Activated CD4-positive, alpha-beta T cell treated with anti-CD3 and anti-CD28 coated beads, Interleukin-2, Interleukin-4, amounts not matched to agents 100 ng/mL and 50 ng/mL, durations not matched to agents 16 hours and 8 hours (primary cell): ENCODE results near the gene OSCAR.
"Not testable (repeated sequence)": the region's sequence is repeated elsewhere in the genome, so short reads cannot be mapped to it uniquely, and the experiment has no call there.

Experiments used
- DNase-seq: peaks from one replicate; pipeline ENCODE4 v3.0.0-alpha.2; 2020; ENCODE audit warnings: low spot score

OSCAR gene

DNA sequence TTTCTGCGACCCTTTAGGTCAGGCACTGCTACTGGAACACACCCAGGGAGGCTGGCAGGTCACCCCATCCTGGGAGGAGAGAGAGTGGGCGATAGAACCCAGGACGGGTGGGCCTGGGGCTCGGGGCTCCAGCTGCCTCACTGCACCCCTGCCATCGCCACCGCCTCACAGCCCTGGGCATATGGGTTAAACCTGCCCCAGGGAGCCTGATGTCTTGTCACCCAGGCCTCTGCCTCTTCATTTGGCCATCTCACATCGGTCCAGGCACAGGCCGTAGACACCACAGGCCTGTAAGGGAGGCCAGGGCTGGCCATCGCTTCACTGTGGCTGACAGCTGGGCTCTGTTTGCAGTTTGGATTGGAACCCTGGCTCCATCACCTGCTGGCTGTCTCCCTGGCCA lies 25.1 kb upstream of the OSCAR start:
- DNase-seq = no peak

DNA sequence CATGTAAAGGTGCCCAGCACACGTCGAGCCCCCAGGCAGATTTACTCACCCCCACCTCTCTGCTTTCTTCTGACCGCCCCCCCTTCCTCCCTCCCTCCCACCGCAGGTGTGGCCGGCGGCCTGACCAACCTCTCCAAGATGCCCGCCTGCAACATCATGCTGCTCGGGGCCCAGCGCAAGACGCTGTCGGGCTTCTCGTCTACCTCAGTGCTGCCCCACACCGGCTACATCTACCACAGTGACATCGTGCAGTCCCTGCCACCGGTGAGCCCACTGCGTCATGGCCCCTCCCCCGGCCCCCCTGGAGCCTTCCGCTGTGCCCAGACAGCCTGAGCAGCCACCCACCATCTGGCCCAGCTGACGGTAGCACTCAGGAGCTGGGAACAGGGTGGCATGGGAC lies 23.8 kb upstream of the OSCAR start:
- no peak for DNase-seq

DNA sequence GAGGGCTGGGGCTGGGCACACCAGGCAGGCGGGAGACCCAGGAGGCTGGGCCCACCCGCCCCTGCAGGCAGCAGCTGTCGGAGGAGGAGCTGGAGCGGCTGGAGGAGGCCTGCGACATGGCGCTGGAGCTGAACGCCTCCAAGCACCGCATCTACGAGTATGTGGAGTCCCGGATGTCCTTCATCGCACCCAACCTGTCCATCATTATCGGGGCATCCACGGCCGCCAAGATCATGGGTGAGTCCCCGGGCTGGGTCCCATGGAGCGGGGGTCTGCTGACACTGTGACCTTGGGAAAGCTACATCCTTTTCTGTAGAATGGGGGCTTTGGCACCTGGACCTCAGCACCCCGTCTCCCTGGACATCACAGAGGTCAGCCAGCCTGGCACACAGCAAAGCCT lies 23.1 kb upstream of the OSCAR start:
- DNase-seq = no peak

DNA sequence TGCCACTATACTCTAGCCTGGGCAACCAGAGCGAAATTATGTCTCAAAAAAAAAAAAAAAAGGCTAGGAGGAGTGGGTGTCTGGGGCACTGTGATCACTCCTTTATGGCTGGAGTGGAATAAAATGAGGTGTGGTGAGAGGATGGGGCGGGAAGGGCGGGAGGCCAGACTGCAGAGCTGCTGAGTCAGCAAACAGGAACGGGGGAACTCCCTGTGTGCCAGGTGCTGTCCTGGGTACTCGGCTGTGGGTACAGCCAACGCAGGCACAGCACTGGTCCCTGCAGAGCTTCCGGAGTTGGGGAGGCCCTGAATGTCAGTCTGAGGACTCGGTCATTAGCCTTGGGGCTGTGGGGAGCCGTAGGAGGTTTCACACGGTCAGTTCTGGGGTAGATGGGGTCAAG lies 20.7 kb upstream of the OSCAR start:
- DNase-seq = no peak

DNA sequence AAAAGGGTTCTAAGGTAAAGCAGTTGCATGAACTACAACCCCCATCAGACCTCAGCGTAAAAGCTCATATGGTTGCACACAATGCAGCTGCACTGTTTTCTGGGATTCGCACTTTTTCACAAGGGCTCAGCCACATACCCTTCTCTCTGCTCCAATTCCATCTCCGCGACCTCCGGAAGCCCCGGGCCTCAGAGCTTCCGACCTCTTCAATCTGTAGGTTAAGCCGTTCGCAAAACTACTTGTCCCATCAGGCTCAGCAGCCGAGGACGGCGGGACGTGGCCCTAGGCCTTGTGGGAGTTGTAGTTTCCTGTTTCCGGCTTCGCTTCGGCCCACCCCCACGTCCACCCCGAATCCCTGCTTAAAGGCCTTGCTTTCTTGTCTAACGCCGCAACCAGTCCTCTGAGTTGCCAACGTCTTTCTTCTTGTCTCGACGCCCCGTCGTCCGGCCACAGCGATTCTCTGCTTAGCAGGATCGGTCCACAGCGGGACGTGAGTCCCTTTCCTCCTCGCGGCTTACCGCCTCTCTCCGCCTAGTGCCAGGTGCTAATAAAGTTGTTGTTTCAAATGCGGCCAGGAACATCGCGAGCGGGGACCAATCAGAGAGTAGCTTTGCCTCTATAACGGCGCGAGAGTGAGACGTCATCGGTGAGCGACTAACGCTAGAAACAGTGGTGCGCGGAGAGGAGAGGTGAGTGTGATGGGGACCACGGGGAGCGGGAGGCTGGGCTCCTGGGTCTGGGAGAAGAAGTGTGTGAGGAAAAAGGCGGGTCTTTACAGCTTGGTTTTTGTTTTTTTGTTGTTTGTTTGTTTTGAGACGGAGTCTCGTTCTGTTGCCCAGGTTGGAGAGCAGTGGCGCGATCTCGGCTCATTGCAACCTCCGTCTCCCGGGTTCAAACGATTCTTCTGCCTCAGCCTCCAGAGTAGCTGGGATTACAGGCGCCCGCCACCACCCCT lies 14.8 kb upstream of the OSCAR start, which contains the start of the genes PRPF31 and TFPT:
Gene PRPF31, plus strand, starts transcription at position 646 of the 955 bp plus-strand sequence. CDS start 2,525 bp downstream, outside the sequence.
Gene TFPT, minus strand, starts transcription at position 549 of the 955 bp plus-strand sequence. Its CDS starts 388 bp downstream, at position 161.
- peak; percentile 97 for DNase-seq

DNA sequence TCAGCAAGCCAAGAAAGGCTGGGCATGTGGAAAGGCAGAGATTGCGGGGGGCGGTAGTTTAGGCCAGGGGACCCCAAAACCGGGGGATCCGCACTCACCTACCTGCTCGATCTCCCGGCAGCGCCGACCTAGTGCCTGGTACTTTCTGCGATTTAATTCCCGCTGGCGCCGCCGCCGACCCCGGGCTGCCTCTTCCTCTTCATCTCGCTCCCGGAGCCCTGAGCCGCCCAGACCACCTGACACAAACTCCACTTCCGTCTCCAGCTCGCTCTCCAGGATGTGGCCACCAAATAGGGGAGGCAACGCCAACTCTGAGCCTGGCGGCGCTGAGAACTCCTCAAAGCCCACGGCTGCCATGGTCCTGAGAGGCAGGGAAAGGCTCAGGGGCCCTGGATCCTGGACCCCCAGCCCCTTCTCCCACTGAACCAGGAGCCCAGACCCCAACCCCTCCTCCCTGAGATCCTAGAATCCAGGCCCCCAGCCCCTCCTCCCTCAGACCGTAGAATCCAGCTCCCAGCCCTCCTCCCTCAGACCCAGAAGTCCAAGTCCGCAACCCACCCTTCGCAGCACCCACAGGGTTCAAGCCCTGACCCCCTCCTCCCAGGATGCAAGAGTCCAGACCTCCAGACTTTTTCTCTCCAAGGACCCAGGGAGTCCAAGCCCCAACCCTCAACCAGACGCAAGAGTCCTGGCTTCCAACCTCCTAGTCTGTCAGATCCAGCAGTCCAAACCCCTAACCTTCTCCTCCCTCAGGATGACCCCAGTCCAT lies 13.9 kb upstream of the OSCAR start:
- DNase-seq = peak; percentile 64

DNA sequence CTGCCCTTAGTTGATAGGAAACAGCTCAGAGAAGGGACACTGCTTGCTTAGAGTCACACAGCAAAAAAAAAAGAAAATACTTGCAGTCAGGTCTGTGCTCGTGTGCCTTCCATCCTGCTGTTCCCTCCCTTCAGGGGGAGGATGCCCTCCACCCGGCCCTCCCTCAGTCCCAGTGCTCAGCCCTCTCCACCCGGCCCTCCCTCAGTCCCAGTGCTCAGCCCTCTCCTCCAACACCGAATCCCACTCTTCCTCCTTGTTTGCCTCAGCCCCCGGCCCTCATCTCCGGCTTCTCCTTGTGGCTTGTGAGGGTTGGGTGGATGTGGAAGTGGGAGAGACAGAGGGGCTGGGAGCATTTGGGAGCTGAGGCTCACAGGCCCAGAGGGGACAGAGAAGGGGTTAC lies 9.0 kb upstream of the OSCAR start:
- no peak for DNase-seq

DNA sequence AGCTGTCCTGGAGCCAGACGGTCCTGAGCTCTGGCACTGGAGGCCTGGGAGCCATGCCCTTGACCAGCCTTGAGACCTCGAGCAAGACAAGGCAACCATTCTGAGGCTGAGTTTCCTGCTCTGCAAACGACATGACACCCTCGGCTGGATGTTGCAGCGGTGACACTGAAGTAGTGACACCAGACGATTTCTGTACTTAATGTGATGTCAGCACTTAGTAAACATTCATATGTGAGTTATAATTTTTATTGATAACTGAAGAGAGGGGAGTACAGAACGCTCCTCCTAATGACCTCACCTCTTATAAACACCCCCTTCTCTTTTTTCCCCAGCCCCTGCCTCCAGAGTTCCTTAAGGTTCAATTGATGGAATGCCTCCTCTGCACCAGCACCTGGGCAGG lies 7.9 kb upstream of the OSCAR start:
- DNase-seq = no peak

DNA sequence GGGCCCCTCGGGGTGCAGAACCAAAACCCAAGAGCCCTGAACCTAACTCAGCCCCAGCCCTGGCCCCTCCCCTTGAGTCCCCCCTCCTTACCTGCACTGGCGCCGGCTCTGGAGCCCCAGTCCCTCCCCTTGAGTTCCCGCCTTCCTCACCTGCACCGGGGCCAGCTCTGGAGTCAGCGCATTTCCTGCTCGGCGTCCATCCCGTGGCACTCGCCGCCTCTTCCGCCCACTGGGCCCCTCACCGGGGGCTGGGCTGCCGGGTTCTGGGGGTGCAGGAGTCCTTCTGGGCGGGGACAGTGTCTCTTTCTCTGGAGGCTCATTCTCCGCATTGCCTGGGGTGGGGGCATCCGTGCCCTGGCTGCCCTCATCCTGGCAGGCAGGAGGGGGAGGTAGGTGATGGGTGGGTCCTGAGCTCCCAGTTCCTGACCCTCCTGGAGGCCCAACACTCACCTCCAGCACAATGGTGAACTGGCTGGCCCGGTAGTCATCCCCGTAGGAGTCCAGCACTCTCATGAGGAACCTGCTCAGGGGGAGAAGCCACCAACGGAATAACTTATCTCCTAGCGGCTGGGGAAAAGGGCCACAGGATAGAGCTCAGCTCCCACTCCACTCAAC lies 7.4 kb upstream of the OSCAR start:
- no peak for DNase-seq

DNA sequence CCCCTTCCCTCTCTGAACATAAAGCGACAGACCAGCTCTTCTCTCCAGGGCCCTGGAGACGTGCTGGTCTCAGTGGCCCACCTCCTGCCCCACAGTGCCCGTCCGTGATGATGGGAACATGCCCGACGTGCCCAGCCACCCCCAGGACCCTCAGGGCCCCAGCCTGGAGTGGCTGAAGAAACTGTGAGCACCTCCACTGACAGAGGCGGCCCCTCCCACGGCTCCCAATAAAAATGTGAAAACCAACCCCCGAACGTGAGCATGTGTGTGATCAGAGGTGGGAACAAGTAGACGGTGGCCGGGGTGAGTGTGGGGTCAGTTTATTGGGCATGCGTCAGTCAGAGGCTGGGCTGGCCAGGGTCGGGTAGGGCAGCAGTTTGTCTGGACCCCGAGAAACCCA lies 6.1 kb upstream of the OSCAR start:
- no peak for DNase-seq

DNA sequence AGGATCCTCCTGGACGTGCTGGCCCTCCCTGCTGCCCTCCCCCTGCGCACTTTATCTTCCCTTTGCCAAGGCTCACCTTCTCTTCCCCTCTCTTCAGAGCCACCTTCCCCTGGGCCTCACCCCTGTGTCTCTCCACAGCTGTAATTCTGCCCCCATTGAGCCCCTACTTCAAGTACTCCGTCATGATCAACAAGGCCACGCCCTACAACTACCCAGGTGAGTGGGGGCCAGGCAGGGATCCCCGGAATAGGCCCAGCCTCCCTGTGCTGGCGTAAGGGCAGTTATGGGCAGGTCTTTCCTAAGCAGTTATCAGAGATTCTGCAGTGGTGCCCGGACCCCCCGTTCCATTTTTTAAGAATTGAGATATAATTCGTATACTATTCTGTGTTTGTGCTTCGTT lies 5.2 kb upstream of the OSCAR start:
- DNase-seq = no peak

DNA sequence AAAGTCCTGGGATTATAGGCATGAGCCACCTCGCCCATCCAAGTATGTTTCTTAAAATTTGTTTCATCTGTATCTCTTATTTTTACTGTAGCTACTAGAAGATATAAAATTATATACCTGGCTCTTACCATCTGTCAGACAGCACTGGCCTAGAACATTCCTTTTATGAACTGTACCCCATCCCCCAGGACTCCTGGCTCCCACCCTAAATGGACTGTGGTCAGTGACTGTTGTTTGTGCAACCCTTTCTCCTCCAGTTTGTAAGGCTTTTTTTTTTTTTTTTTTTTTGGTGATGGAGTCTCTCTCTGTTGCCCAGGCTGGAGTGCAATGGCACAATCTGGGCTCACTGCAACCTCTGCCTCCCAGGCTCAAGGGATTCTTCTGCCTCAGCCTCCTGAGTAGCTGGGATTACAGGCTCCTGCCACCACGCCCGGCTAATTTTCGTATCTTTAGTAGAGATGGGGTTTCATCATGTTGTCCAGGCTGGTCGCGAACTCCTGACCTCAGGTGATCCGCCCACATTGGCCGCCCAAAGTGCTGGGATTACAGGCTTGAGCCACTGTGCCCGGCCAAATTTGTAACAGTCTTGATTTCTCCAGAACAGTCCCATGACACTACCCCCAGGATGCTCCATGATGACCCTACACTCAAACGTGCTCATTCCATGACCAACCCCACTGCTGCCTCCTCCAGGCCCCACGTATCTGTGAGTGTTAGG lies 4.6 kb upstream of the OSCAR start:
- no peak for DNase-seq

DNA sequence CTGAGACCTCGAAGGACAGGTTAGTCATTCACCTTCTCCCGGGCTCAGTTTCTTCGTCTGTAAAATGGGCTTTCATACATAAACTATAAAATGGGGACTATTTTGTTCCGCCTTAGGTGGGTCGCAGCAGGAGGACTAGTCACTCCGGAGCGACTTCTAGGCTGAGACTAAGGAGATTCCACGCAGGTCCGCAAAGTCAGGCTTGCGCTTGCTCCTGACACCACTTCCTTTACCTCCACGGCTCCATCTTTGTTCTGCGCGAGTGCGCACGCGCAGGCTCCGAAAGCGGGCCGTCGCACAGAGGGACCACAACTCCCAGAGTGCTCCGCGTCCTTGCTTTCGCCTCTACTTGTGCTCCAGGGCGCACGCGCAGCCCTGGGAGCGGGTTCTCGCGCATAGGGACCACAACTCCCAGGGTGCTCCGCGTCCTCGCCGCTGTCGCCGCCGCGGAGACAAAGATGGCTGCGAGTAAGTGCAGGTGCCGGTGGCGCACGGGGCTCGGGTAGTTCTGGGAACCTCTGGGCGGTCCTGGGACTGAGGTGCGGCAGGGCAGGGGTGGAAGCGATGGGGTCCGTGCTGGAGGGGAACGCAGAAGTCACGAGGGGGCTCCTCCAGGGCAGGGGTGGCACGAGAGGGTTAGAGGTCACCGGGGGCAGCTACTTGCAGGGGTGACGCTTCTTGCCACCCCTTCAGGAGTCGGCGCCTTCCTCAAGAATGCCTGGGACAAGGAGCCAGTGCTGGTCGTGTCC lies 2.0 kb upstream of the OSCAR start, which contains the start of gene NDUFA3:
Gene NDUFA3, plus strand, starts transcription at position 435 of the 749 bp plus-strand sequence. Its CDS starts 24 bp downstream, at position 459.
- peak; percentile 98 for DNase-seq

DNA sequence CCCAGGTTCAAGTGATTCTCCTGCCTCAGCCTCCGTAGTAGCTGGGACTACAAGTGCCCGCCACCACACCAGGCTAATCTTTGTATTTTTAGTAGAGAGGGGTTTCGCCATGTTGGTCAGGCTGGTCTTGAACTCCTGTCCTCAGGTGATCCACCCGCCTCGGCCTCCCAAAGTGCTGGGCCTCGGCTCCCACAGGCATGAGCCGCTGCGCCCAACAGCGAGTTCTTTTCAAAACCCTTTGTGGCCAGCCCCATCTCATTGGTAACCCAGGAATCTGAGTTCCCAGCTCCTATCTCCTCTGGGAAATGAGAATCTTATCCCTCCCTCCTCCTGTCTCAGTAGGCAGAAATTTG lies 724 bp downstream of the OSCAR start:
- DNase-seq = not testable (repeated sequence)

DNA sequence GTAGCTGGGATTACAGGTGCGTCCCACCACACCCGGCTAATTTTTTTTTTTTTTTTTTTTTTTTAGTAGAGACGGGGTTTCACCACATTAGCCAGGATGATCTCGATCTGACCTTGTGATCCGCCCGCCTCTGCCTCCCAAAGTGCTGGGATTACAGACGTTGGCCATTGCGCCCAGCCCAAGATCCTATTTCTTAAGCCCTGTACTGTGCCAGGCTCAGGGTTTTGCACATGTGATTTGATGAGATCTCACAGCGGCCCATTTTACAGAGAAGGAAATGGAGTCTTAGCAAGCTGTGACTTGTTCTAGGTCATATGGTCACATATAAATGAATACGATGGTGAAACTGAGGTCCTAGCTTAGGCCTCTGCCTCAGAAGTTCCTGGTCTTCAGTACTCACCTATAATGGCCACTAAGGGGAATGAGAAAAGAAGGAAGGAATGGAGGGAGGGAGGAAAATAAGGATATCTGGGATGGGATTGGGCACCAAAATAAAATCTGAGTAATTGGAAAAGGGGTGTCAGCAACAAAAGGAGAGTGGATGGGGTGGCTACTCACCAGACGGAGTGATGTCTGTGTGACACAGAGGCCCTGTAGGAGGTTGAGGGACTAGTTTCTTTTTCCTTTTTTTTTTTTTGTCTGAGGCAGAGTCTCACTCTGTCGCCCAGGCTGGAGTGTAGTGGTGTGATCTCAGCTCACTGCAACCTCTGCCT lies 1.3 kb downstream of the OSCAR start:
- no peak for DNase-seq

DNA sequence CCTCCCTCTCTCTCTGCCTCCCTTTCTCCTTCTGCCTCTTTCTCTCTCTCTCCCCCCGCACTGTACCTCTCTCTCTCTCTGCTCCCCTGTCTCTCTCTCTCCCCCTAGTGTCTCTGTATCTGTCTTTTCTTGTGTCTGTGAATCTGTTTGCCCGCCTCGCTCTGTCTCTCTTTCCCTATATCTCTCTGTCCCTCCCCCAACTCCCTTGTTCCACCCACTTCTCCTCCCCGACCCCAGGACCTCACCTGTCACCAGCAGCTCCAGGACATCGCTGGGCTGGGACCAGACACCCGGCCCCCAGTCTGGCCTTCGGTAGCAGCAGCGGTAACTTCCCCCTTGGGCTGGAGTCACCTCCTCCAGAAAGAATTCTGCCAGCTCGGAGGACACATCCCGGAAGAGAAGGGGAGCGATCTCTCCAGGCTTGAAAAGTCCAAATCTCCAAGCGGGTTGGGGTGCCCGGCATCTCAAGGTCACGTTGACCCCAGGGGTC lies 3.9 kb downstream of the OSCAR start:
- DNase-seq = peak; percentile 29

DNA sequence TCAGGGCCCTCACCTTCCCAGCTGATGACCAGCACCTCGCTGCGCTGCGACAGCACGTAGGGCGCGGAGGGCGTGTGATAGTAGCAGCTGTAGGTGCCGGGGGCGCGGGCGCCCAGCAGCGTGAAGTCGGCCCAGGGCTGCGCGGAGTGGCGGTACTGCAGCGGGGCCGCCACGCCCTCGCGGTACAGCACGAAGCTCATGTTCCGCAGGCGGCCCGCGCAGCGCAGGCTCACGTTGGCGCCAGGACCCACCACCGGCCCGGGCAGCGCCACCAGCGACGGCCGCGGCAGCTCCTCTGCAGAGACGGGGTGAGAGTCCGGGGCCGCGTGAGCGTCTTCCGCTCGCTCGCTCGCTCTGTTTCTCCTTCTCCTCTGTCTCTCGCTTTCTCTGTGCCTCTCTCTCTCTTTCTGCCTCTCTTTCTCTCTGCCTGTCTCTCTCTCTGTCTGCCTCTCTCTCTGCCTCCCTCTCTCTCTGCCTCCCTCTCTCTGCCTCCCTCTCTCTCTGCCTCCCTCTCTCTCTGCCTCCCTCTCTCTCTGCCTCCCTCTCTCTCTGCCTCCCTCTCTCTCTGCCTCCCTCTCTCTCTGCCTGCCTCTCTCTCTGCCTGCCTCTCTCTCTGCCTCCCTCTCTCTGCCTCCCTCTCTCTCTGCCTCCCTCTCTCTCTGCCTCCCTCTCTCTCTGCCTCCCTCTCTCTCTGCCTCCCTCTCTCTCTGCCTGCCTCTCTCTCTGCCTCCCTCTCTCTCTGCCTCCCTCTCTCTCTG lies 4.6 kb downstream of the OSCAR start:
- peak; percentile 28 for DNase-seq

DNA sequence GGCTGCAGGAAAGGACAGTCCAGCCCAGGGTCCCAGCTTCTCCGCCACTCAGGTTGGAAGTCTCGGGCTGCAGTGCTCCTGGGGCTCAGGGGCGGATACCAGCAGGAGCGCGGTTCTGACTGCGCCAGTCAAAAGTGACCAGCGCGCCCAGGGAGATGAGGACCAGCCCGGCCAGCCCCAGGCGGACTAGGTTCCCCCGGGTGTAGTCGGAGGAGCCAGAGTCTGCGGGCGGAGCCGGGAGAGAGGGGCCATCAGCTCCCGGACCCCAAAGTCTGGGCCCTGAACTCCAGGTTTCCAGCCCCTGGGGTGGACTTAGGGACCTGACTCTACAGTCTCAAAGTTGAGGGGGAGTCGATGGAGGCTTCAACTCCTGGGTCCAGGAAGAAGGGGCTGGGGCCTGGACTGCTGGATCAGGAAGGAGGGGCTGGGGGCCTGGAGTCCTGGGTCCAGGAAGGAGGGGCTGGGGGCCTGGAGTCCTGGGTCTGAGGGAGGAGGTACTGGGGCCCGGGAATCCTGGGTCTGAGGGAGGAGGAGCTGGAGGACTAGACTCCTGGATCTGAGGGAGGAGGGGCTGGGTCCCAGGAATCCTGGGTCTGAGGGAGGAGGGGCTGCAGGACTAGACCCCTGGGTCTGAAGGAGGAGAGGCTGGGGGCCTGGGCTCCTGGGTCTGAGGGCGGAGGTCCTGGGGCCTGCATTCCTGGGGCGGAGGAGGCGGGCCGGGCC lies 5.3 kb downstream of the OSCAR start:
- no peak for DNase-seq
